ENCODE measurements around the gene DNAJB14.

DNA sequence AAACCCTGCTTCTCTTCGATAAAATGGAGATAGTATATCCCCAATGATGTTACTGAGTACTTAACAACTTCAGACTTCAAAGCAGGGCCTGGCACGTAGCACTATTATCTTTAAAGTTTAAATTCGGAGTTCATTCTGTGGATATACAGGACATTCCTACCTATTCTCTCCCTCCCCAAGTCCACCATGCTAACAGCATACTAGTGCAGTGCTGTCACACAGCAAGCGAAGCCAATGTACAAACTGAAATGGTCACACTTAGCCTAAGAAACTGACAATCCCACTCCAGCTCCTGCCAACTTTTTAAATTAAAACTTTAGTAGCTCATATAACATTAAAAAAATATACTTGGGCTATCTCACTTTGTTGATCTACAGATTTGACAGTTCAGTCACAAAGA lies 1.2 kb upstream of the DNAJB14 start:
- TF ChIP-seq, protein P1, sequence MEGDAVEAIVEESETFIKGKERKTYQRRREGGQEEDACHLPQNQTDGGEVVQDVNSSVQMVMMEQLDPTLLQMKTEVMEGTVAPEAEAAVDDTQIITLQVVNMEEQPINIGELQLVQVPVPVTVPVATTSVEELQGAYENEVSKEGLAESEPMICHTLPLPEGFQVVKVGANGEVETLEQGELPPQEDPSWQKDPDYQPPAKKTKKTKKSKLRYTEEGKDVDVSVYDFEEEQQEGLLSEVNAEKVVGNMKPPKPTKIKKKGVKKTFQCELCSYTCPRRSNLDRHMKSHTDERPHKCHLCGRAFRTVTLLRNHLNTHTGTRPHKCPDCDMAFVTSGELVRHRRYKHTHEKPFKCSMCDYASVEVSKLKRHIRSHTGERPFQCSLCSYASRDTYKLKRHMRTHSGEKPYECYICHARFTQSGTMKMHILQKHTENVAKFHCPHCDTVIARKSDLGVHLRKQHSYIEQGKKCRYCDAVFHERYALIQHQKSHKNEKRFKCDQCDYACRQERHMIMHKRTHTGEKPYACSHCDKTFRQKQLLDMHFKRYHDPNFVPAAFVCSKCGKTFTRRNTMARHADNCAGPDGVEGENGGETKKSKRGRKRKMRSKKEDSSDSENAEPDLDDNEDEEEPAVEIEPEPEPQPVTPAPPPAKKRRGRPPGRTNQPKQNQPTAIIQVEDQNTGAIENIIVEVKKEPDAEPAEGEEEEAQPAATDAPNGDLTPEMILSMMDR (IDR thresholded peaks at IDR 0.05): no peak
- TF ChIP-seq EZH2 (IDR thresholded peaks at IDR 0.05; ENCODE audit: borderline replicate concordance, insufficient read depth, low read depth, low read length, poor library complexity, severe bottlenecking): no peak
